NOMO-1 treated with dmso at 0.1 percent for 144 hours (cell line): ENCODE results near the gene CCDC137.
A peak's percentile ranks its signal among the peaks of the same experiment; 100 is the strongest.
"Not testable (repeated sequence)": the region's sequence is repeated elsewhere in the genome, so short reads cannot be mapped to it uniquely, and the experiment has no call there.

Source experiments
- DNase-seq: peaks from one replicate; lab custom pipeline; 2025; ENCODE audit not compliant: unreplicated experiment; lab: John Stamatoyannopoulos, UW

CCDC137 gene, protein sequence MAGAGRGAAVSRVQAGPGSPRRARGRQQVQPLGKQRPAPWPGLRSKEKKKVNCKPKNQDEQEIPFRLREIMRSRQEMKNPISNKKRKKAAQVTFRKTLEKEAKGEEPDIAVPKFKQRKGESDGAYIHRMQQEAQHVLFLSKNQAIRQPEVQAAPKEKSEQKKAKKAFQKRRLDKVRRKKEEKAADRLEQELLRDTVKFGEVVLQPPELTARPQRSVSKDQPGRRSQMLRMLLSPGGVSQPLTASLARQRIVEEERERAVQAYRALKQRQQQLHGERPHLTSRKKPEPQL

DNA sequence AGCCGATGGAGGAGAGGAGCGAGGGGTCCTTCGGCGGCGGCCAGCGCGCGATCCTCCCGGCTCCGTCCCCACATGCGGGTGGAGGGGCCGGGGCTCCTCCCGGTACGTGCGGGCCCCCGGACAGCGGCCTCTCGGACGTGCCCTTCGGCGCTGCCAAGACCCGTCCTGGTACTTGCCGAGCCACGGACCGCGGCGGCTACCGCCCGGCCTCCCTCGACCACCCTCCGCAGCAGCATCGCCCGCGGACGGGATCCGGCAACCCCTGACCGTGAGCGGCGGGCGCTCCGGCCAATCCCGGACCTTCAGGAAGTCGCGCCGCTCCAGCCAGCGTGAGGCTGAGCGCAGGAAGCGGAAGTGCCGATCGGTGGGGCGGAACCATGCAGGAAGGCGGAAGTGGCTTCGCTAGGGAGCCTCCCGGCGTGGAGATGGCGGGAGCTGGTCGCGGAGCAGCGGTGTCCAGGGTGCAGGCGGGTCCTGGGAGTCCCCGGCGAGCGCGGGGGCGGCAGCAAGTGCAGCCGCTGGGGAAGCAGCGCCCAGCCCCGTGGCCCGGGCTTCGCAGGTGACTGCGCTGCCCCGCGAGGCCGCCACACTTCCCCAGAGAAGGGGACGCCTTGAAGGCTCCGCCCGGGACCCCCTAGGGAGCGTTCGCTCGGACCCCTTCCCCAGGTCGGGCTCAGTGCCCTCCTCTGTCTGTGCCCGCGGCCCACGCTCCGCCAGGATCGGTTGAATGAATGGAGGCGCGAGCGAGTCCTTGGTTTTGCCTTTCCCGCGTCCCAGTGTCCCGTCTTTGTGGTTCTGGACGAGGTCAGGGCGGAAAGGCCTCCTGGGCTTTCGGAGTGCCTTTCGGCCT lies at the start of gene CCDC137, which contains the start of gene OXLD1:
TSS of gene CCDC137 (plus strand) at position 396 of the 850 bp plus-strand sequence. CDS start at position 426, 30 bp downstream.
TSS of gene OXLD1 (minus strand) at position 264 of the 850 bp plus-strand sequence. CDS start at position 236, 28 bp downstream.
- DNase-seq = peak; percentile 93

DNA sequence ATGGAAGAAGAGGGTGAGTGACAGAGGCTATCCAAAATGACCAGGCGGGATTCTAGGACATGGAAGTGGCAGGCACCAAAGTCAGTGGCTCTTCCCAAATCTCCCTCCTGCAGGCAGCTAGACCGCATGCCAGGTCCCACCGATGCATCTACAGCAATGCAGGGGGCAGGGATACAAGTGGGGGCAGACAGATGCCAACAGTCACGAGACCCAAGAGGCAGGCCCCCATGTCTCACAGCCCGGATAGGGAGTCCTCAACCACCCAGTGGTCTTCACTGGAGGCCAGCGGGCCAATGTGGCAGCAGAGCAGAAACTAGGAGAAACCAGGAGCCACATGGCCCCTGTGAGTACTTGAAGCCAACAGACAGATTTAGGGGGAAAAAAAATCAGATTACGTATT lies 49.7 kb upstream of the CCDC137 start:
- DNase-seq = no peak

DNA sequence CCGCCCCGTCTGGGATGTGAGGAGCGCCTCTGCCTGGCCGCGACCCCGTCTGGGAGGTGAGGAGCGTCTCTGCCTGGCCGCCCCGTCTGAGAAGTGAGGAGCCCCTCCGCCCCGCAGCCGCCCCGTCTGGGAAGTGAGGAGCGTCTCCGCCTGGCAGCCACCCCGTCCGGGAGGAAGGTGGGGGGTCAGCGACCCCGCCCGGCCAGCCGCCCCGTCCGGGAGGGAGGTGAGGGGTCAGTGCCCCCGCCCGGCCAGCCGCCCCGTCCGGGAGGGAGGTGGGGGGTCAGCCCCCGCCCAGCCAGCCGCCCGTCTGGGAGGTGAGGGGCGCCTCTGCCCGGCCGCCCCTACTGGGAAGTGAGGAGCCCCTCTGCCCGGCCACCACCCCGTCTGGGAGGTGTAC lies 48.2 kb upstream of the CCDC137 start:
- not testable (repeated sequence) for DNase-seq

DNA sequence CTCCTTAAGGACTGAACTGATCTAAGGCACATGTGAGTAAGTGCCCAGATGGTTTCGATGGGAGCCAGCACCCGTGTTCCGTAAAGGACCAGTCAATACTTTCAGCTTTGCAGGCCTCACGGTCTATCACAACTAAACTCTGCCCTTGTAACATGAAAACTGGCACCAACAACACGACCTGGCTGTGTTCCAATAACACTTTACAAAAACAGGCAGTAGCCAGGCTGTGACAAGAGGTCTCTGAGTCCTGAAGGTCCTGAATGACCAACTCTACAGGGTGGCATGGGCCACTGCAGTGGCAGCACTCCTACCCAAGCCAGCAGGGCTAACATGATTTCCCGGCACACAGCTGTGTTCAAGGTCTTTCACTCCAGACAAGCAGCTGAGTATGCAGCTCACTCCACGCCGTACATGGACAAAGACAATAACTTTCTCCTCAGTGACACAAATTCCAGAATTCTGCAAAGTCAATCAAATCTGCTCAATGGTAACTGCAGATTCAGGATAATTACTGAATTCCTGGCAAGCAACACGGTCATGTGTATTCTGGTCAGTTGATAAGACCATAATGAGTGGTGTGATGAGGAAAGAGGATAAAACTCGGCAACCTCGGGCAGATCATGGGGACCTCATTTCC lies 44.9 kb upstream of the CCDC137 start:
- DNase-seq = no peak

DNA sequence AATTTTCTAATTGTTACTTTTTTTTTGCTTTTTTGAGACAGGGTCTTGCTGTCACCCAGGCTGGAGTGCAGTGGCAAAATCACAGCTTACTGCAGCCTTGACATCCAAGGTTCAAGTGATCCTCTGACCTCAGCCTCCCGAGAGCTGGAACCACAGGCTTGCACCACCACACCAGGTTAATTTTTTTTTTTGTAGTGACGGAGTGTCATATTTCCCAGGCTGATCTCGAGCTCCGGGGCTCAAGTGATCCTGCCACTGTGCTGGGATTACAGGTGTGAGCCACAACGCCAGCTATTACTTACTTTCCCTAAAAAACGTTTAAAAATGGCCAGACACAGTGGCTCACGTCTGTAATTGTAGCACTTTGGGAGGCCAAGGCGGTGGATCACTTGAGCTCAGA lies 36.3 kb upstream of the CCDC137 start:
- no peak for DNase-seq

DNA sequence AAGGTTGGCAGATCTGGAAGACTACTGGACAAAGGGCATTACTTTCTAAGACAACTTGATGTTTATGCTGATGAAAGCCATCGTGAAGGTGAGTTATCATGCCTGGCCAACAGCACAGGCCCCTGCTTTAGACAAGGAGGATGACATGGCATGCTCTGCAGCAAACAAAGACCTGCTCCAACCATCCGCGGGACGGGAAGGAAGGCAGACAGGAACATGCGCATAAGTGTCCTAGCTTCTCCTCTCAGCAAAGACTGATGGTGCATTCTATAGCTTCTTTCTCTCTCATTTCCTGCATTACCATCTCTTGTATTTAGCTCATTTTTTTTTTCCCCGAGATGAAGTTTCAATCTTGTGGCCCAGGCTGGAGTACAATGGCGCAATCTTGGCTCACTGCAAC lies 35.1 kb upstream of the CCDC137 start:
- no peak for DNase-seq

DNA sequence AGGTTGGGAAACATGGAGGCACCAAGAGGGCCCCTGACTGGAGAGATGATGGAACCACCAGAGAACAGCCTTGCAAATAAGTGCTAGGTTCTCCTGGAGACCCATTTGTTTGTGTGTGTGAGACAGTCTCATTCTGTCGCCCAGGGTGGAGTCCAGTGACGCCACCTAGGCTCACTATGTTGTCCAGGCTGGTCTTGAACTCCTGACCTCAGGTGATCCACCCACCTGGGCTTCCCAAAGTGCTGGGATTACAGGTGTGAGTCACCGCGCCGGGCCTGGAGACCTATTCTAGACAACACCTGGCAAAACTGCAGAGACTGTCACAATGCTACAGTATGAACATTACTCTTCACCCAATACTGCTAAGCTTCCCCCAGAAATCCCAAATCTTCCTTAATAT lies 31.1 kb upstream of the CCDC137 start:
- DNase-seq = no peak

DNA sequence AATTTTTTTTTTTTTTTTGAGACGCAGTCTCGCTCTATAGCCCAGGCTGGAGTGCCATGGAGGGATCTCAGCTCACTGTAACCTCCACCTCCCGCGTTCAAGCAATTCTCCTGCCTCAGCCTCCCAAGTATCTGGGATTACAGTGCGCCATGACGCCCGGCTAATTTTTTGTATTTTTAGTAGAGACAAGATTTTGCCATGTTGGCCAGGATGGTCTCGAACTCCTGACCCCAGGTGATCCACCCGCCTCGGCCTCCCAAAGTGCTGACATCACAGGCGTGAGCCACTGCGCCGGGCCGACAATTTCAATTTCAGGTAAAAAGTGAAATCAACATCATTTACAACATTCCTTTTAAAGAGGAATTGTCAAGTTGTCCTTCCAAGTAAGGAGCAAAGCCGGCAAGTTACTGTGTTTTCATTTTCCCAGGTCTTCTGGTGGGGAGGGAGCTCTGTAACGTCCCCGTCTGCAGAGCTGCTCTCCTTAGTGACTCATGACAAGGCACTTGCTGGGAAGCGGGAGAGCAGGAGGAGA lies 30.5 kb upstream of the CCDC137 start:
- DNase-seq = no peak

DNA sequence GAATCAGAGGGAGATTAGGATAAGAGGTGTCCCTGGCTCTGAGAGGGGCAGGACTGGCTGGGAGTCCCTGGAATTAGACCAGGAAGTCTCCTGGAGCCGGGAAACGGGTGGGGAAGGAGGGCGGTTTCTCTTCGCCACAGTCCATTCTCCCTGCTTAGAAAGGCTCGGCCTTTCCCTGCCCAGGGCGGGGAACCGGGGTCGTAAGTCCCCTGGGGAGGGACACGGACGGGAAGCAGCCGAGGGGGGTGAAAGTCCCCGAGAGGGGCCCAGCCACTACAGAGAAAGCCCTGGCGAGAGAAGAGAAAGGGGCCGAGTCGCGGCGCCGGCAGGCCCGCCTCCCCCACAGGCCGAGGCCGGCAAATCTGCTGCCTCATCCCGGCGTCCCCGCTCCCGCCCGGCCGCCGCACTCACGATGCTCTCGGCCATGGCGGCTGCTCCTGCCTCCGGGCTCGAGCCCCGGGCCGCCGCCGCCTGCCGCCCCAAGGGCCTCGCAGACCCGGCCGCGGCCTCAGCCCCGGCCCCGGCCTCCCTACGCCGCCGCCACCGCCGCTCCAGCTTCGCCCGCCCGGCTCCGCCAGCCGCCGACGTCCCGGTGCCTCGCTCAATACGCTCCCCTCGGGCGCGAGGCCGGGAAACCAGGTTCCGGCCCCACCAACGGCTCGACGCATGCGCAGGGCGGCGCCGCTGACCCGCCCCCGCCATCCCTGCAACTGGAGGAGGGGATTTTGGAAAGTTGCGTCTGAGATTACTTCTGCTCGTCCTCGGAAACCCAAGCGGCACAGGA lies 29.8 kb upstream of the CCDC137 start, which contains the start of the genes NPLOC4 and TSPAN10:
TSS of gene NPLOC4 (minus strand) at position 608 of the 784 bp plus-strand sequence. CDS start at position 426, 182 bp downstream.
TSS of gene TSPAN10 (plus strand) at position 692 of the 784 bp plus-strand sequence. CDS start 5,217 bp downstream, outside the sequence.
- peak; percentile 61 for DNase-seq

DNA sequence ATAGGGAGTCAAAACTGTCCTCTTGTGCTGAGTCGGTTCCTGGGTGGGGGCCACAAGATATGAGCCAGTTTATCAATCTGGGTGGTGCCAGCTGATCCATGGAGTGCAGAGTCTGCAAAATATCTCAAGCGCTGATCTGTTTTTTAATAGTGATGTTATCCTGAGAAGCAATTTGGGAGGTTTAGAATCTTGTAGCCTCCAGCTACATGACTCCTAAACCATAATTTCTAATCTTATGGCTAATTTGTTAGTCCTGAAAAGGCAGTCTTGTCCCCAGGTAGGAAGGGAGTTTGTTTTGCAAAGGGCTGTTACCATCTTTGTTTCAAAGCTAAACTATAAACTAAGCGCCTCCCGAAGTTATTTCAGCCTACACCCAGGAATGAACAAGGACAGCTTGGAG lies 27.9 kb upstream of the CCDC137 start:
- no peak for DNase-seq

DNA sequence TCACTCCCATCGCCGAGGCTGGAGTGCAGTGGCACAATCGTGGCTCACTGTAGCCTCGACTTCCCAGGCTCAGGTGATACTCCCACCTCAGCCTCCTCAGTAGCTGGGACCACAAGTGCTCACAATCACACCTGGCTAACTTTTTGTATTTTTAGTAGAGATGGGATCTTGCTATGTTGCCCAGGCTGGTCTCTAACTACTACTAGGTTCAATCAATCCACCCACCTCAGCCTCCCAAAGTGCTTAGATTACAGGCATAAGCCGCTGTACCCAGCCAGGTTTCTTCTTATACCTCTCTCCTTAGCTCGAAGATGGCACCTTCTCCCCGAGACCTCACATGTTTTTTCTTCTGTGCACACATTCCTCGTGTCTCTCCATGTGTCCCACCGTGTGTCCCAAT lies 26.5 kb upstream of the CCDC137 start:
- no peak for DNase-seq

DNA sequence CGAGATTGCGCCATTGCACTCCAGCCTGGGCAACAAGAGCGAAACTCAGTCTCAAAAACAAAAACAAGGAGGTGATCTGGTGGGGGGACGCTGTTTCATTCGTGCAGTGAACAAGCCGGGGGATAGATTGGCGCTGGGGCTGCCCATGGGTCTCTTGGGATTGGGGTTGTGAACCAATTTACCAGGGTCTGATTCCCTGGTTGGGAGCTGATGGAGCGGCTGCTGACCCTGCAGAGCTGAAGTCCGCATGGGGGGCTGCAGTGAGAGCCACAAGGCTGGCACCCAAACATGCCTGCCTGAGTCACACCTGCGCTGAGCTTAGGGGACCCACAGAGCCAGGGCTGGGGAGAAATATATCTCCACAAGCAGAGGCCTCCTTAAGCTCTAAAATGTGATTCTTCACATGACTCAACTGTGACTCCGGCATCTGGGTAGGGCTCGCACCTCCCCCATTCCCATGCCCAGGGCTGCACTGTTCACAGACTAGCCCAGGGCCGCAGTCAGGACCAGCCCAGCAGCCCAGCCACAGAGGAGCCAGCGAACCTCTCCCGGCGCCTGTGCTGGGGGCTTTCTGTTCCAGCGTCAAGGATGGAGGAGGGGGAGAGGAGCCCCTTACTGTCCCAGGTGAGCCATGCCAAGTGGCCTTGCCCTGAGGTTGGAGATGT lies 24.6 kb upstream of the CCDC137 start:
- DNase-seq = no peak

DNA sequence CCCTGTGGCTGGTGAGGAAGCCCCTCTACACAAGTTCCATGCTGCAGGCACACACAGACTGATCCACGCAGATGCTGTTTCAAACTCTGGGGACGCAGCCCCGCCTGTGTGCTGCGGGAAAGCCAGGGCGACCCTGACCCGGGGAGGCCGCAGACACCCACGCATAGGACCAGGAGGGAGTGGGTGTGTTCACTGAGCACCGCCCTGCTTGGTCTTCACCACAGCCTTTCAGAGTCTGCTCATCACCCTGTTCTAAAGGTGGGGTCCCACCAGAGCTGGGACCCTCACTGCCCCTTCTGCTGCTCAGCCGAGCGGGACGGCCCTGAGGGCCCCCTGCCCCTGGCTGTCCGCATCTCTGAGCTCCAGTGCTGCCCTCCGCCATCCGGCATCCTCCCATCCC lies 22.0 kb upstream of the CCDC137 start:
- no peak for DNase-seq

DNA sequence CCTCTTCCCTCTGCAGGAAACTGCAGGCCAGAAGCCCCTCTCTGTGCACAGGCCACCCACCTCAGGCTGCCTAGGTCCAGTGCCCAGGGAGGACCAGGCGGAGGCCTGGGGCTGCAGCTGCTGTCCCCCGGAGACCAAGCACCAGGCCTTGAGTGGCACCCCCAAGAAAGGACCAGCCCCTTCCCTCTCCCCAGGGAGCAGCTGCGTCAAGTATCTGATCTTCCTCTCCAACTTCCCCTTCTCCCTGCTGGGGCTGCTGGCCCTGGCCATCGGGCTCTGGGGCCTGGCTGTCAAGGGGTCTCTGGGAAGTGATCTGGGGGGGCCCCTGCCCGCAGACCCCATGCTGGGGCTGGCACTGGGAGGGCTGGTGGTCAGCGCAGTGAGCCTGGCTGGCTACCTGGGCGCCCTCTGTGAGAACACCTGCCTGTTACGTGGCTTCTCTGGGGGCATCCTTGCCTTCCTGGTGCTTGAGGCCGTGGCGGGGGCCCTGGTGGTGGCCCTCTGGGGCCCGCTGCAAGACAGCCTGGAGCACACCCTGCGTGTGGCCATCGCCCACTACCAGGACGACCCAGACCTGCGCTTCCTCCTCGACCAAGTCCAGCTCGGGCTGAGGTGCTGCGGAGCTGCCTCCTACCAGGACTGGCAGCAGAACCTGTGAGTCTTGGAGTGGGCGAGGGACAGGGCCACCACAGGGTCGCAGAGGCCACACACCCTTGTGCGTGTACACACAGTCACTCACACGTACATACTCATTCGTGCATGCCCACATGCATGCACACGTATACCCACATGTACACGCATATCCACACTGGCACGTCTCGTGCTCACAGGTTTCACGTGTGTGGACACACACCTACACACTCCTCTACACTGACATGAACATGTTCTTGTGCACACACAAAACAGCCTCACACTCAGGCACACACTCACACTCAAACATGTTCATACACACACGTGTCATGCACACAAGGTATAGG lies 21.3 kb upstream of the CCDC137 start:
- no peak for DNase-seq

DNA sequence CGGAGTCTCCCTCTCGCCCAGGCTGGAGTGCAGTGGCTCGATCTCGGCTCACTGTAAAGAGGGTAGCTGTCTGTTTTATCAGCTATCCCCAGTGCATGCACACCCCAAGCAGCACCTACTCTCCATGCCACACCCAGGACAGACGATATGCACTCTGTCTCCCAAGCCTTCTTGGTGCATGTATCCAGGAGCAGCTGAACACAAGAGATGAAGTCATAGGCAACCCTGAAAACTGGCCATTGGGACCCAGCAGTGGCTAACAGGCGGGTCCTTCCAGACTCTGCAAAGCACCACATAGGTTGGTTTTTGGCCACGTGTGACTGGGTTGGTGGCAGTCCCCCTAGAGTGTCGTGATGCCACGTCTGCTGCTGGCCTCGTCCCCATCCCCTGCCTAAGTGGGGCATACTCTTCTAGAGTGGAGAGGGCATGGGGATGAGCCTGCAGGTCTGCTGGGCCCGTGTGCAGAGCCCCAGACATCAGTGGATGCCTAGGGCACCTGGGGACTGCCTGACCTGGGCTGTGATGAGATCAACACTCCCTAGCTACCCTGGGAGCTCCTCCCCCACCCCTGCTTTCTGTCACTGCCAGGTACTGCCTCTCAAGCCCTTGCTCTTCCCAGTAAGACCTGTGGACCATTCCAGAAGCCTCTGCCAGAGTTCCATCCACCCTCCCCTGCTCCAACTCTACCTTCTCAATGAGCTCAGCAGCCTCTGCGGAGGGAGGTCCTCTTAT lies 19.5 kb upstream of the CCDC137 start:
- no peak for DNase-seq

DNA sequence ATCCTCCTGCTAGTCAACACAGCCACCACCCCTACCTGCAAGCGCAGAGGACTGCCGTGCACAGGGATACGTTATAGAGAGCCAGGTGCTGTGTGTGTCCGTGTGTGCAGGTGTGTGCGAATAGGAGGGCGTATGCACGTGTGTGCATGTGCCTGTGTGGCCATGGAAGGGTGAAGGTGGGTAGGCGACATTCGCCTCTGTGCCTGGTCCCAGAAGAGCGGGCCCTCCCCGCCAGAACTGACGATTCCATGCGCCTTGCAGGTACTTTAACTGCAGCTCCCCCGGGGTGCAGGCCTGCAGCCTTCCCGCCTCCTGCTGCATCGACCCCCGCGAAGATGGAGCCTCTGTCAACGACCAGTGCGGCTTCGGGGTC lies 18.9 kb upstream of the CCDC137 start:
- no peak for DNase-seq

DNA sequence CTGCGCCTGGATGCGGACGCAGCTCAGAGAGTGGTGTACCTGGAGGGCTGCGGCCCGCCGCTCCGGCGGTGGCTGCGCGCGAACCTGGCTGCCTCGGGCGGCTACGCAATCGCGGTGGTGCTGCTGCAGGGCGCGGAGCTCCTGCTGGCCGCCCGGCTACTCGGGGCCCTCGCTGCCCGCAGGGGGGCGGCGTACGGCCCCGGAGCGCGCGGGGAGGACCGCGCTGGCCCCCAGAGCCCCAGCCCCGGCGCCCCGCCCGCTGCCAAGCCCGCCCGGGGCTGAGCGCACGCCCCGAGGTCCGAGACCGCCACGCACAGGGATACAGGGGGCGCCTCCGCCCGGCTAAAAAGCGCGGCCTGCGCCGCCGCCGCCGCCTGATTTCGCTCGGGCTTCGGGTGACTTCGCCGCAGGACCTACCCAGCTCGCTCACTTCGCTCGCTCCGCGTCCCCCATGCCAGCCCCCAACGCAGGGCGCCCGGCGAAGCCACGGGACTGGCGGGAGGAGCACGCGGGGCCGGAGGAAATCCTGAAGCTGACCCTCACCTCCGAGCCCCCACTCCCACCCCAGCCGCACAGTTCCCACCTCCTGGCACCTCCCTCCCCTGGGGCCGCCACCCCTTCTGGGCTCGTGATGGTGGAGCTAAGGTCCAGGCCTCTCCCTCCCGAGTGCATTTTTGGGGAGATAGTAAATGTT lies 18.4 kb upstream of the CCDC137 start:
- no peak for DNase-seq

DNA sequence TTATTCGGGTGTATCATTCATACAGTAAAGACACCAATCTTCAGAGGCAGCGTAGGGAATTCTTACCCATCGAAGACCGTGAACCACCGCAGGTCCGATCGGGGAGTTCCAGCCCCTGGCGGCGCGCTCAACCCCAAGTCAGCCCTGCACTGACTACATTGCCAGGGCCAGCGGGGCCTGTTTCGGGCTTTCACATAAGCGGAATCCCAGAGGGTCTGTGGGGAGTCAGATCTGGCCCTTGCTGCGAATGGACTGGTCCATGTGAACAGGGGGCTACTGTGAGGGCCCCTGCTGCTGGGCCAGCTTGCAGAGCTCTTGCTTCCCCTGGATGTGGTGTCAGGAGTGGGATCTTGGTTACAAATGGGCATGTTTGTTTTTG lies 17.8 kb upstream of the CCDC137 start:
- DNase-seq = no peak
